DND-41 (cell line): ENCODE measurements around the gene TSPAN5.

Source experiments
- CTCF ChIP-seq: IDR thresholded peaks from 2 replicates; pipeline ENCODE4 v1.5.1; 2012; ENCODE audit warnings: borderline replicate concordance, low read length, moderate library complexity, mild to moderate bottlenecking; ENCODE audit not compliant: poor library complexity, severe bottlenecking; ENCODE audit errors: extremely low read depth
- EZH2 ChIP-seq: IDR thresholded peaks from 3 replicates; pipeline ENCODE4 v1.6.1; 2012; ENCODE audit warnings: borderline replicate concordance, low read depth, mild to moderate bottlenecking, moderate library complexity, low read length, inconsistent platforms; ENCODE audit not compliant: severe bottlenecking

GRCh38 chr4:98517218-98518021 is 141.0 kb downstream of the TSPAN5 start:
- TF ChIP-seq CTCF (no peak), EZH2 (no peak)
